Smooth muscle cell (in vitro differentiated cells): ENCODE data around the gene POGLUT2. TPM values are rescaled to one million over a fixed set of nuclear protein-coding genes. Genes with fewer than 3 reads are reported as not detected.

Experiments
- DNase-seq: peaks from one replicate; lab custom pipeline; 2025; ENCODE audit not compliant: unreplicated experiment; lab: John Stamatoyannopoulos, UW
- H2AFZ ChIP-seq: fragments of 200-600 bp; sonication (generic); 2 replicates; pipeline ENCODE4 v1.6.0; 2016; ENCODE audit warnings: antibody characterized with exemption, low read depth, mild to moderate bottlenecking
- H3F3A ChIP-seq: fragments of 200-600 bp; sonication (generic); 2 replicates; pipeline ENCODE4 v1.6.0; 2017; ENCODE audit warnings: antibody characterized with exemption, low read depth
- H3K27ac ChIP-seq: fragments of 200-600 bp; sonication (generic); 2 replicates; pipeline ENCODE4 v1.5.1; 2016; ENCODE audit warnings: low read depth, mild to moderate bottlenecking
- H3K27me3 ChIP-seq: fragments of 200-600 bp; sonication (generic); 2 replicates; pipeline ENCODE4 v1.6.1; 2016; ENCODE audit warnings: low read depth, mild to moderate bottlenecking
- H3K36me3 ChIP-seq: fragments of 200-600 bp; sonication (generic); 2 replicates; pipeline ENCODE4 v1.5.1; 2016; ENCODE audit warnings: low read depth
- H3K4me1 ChIP-seq: fragments of 200-600 bp; sonication (generic); 2 replicates; pipeline ENCODE4 v1.5.1; 2016; ENCODE audit warnings: low read depth
- H3K4me2 ChIP-seq: fragments of 200-600 bp; sonication (generic); 2 replicates; pipeline ENCODE4 v1.6.0; 2016; ENCODE audit warnings: mild to moderate bottlenecking
- H3K4me3 ChIP-seq: fragments of 200-600 bp; sonication (generic); 2 replicates; pipeline ENCODE4 v1.5.1; 2016; ENCODE audit warnings: mild to moderate bottlenecking
- H3K79me2 ChIP-seq: fragments of 200-600 bp; sonication (generic); 2 replicates; pipeline ENCODE4 v1.6.0; 2016; ENCODE audit warnings: low read depth, mild to moderate bottlenecking
- H3K9ac ChIP-seq: fragments of 200-600 bp; sonication (generic); 2 replicates; pipeline ENCODE4 v1.6.0; 2016; ENCODE audit warnings: low read depth
- H3K9me3 ChIP-seq: fragments of 200-600 bp; sonication (generic); replicated peaks from 2 replicates; pipeline ENCODE4 v1.5.1; 2016; ENCODE audit warnings: low read depth
- H4K20me1 ChIP-seq: fragments of 200-600 bp; sonication (generic); 2 replicates; pipeline ENCODE4 v1.6.0; 2016; ENCODE audit warnings: low read depth
- WGBS: methylation state at CpG from one replicate; pipeline ENCODE4 v1.1.7; 2016; ENCODE audit warnings: low lambda C conversion rate; 5-methylcytosine and 5-hydroxymethylcytosine counted together
- polyA plus RNA-seq: library from polyadenylated mRNA; unstranded; fragments of >200 nt; fragmentation: Nextera tagmentation; extraction: Ambion mirVana; gene quantifications from 2 replicates; pipeline ENCODE4 v1.2.1, GENCODE V29; 2016
- total RNA-seq: library from RNA; depleted of rRNA; stranded (reverse); fragments of >200 nt; gene quantifications from 2 replicates; pipeline ENCODE4 v1.2.3, GENCODE V29; 2014
- TF ChIP-seq, protein P1 (sequence below): fragments of 200-600 bp; sonication (generic); IDR thresholded peaks from 2 replicates; pipeline ENCODE4 v1.5.1; 2017; ENCODE audit warnings: borderline replicate concordance, mild to moderate bottlenecking, antibody characterized with exemption; ENCODE audit not compliant: insufficient read depth, poor library complexity, severe bottlenecking

Gene POGLUT2
- total and polyA plus RNA-seq, 2 experiments from 2014 or later: 34.5 to 41.7 TPM

DNA sequence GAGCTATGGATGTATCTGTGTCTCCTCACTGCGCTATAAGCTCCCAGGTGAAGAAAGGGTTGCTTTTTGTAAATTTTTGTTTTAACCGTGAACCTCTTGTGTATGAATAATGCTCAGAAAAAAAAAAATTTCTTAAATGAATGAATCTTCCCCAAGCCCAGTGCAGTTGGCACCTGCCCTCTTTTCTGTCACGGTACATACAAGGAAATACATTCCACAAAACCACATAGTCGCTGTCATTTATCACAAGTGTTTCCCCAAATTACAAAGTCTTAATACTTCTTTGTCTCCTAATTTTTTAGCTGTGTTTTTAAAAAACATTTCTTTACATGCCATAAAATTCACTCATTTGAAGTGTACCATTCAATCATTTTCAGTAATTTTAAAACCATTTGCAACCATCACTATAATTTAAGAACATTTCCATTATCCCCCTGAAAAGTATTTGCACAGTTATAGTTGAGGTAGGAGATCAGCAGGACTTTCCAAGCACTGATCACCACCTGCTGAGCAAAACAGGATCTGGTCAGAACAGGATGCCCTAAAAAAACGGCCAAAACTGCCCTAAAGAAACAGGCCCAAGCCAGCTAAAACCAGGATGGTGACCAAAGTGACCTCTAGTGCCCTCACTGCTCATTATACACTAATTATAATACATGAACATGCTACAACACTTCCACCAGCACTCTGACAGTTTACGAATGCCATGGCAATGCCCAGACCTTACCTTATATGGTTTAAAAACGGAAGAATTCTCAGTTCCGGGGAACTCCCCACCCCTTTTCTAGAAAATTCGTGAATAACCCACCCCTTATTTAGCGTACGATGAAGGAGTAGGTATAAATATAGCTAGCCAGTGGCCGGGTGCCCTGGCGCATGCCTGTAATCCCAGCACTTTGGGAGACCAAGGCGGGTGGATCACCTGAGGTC is 23.9 kb downstream of the POGLUT2 start:
- H3K36me3 ChIP-seq: no peaks in the 10 kb centered on the region
- no peaks in the 10 kb centered on the region for H3K27me3 ChIP-seq
- no peak overlapping the region for H3K4me2 ChIP-seq
- TF ChIP-seq, protein P1, sequence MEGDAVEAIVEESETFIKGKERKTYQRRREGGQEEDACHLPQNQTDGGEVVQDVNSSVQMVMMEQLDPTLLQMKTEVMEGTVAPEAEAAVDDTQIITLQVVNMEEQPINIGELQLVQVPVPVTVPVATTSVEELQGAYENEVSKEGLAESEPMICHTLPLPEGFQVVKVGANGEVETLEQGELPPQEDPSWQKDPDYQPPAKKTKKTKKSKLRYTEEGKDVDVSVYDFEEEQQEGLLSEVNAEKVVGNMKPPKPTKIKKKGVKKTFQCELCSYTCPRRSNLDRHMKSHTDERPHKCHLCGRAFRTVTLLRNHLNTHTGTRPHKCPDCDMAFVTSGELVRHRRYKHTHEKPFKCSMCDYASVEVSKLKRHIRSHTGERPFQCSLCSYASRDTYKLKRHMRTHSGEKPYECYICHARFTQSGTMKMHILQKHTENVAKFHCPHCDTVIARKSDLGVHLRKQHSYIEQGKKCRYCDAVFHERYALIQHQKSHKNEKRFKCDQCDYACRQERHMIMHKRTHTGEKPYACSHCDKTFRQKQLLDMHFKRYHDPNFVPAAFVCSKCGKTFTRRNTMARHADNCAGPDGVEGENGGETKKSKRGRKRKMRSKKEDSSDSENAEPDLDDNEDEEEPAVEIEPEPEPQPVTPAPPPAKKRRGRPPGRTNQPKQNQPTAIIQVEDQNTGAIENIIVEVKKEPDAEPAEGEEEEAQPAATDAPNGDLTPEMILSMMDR: no peak
- no peak overlapping the region for H3K9ac ChIP-seq
- DNase-seq: no peak
- peaks cover 10% of the 10 kb centered on the region for H3K4me1 ChIP-seq
- H2AFZ ChIP-seq: peak overlapping the region; percentile 100
- no peaks in the 10 kb centered on the region for H3F3A ChIP-seq
- H3K9me3 ChIP-seq: no peaks in the 10 kb centered on the region
- no peak overlapping the region for H3K27ac ChIP-seq
- H4K20me1 ChIP-seq: no peaks in the 10 kb centered on the region
- 93% methylated on average over 14 of the region's 14 CpGs for WGBS
- H3K79me2 ChIP-seq: peaks cover 6% of the 10 kb centered on the region
- no peak overlapping the region for H3K4me3 ChIP-seq

GRCh38 chr13:102774214-102774568 is 24.6 kb downstream of the POGLUT2 start:
- H3K36me3 ChIP-seq: no peaks in the 10 kb centered on the region
- TF ChIP-seq, protein P1: no peak
- WGBS: 97% methylated on average over 26 of the region's 27 CpGs
- peaks cover 6% of the 10 kb centered on the region for H3K79me2 ChIP-seq
- peaks cover 10% of the 10 kb centered on the region for H3K4me1 ChIP-seq
- no peak for DNase-seq
- H2AFZ ChIP-seq: peak overlapping the region; percentile 100
- H3K27ac ChIP-seq: peak overlapping the region; percentile 31
- H3K9me3 ChIP-seq: no peaks in the 10 kb centered on the region
- H3K27me3 ChIP-seq: no peaks in the 10 kb centered on the region
- H3K4me2 ChIP-seq: peak overlapping the region; percentile 89
- H4K20me1 ChIP-seq: no peaks in the 10 kb centered on the region
- no peak overlapping the region for H3K9ac ChIP-seq
- H3K4me3 ChIP-seq: peak overlapping the region; percentile 79
- no peaks in the 10 kb centered on the region for H3F3A ChIP-seq

DNA sequence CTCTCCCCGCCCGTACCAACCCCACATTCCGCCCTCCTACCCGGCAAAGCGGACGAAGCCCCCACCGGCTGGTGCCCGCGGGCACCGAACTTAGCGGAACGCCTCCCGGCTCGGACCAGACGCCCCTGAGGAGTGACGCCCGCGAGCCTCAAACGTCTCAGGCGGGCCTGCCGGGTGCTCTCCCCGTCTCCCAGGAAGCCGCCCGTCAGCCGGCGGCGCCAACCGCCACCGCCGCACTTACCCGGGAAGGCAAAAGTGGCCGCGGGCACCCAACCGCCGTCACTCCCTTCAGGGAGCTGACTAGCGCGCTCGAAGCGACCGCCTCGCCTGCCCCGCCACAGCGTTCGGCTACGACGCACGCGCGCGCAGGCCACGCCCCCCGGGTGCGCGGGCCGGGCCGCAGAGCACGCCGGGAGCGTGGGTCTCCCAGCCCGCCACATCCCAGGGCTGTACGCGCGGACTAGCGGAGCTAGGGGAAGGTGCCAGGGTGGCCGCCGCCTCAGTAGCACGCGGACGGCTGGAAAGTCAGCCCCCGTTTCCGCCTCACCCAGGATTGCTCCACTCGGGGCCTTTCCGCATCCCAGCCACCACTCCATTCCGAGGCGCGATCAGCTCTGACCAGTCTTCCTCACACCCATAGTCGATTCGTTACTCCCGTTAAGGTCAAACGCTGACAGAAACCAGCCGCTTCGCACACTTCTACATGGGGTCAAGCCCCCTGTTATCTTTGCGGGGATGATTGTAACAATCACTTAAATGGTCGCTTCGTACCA is 25.1 kb downstream of the POGLUT2 start, which contains the start of gene TEX30:
TEX30 (minus strand) TSS at position 346 of the 773 bp plus-strand sequence. CDS start 3,760 bp downstream, outside the sequence.
- Histone ChIP-seq H3K9me3 (no peaks in the 10 kb centered on the region), H3K79me2 (peaks cover 10% of the 10 kb centered on the region), H3K27me3 (no peaks in the 10 kb centered on the region), H4K20me1 (no peaks in the 10 kb centered on the region), H3K4me1 (peaks cover 10% of the 10 kb centered on the region), H2AFZ (peak within 1 kb of the TSS; percentile 100), H3K27ac (peak within 1 kb of the TSS; percentile 73), H3K4me2 (peak within 1 kb of the TSS; percentile 89), H3K36me3 (no peaks in the 10 kb centered on the region), H3F3A (no peaks in the 10 kb centered on the region), H3K9ac (peak within 1 kb of the TSS; percentile 84), H3K4me3 (peak within 1 kb of the TSS; percentile 79)
- TF ChIP-seq, protein P1: no peak
- 11% methylated on average over 82 of the region's 85 CpGs for WGBS
- DNase-seq: peak; percentile 60
